Esophagus muscularis mucosa (tissue), 4 donors: ENCODE measurements around the gene HNF1B. TPM values are rescaled to one million over a fixed set of nuclear protein-coding genes. Genes with fewer than 3 reads are reported as not detected.

ENCODE experiments used
- DNase-seq: peaks from one replicate; pipeline ENCODE4 v3.0.0-alpha.2; 2017; ENCODE audit errors: extremely low spot score
- H3K27ac ChIP-seq, 4 donors: fragments of 200-600 bp; sonication (generic); replicated peaks in 1 of 4; 1 replicate in 3 of 4; 2 replicates in 1 of 4; pipeline ENCODE4 v1.5.1; 2016 to 2019; ENCODE audit warnings: mild to moderate bottlenecking in 1 of 4
- H3K27me3 ChIP-seq, 4 donors: fragments of 200-600 bp; sonication (generic); one replicate each; pipeline versions ENCODE4 v1.5.1 to v1.6.0; 2016 to 2019
- H3K36me3 ChIP-seq, 4 donors: fragments of 200-600 bp; sonication (generic); one replicate each; pipeline ENCODE4 v1.5.1; 2016 to 2019
- H3K4me1 ChIP-seq, 4 donors: fragments of 200-600 bp; sonication (generic); one replicate each; pipeline ENCODE4 v1.5.1; 2016 to 2019
- H3K4me3 ChIP-seq, 4 donors: fragments of 200-600 bp; sonication (generic); 1 replicate in 2 of 4; 2 replicates in 2 of 4; pipeline ENCODE4 v1.5.1; 2016 to 2019; ENCODE audit warnings: mild to moderate bottlenecking in 4 of 4, moderate library complexity in 1 of 4
- H3K9me3 ChIP-seq, 4 donors: fragments of 200-600 bp; sonication (generic); 1 replicate in 3 of 4; 2 replicates in 1 of 4; pipeline ENCODE4 v1.5.1; 2016 to 2019
- EP300 ChIP-seq: sonication (generic); formaldehyde crosslinking; IDR thresholded peaks from one replicate; pipeline ENCODE4 v1.6.1; 2017; ENCODE audit warnings: antibody characterized with exemption
- POLR2A ChIP-seq: fragments of 450-650 bp; IDR thresholded peaks from one replicate; pipeline ENCODE4 v1.6.1; 2017; ENCODE audit warnings: antibody characterized with exemption, moderate library complexity, mild to moderate bottlenecking, low read depth
- POLR2AphosphoS5 ChIP-seq, 2 donors: sonication (generic); formaldehyde crosslinking; IDR thresholded peaks; one replicate each; pipeline ENCODE4 v1.6.1; 2017; ENCODE audit warnings: antibody characterized with exemption in 2 of 2
- WGBS: methylation state at CpG from one replicate; pipeline ENCODE4 v1.1.5; 2018; 5-methylcytosine and 5-hydroxymethylcytosine counted together
- intact Hi-C: fragments of 100-400 bp; cut with DNase I; formaldehyde crosslinking; loops from one replicate; pipeline ENCODE4 v1.15.1; 2023
- total RNA-seq, 4 donors: library from RNA; depleted of rRNA; stranded (reverse); fragments of >200 nt; gene quantifications; one replicate each; pipeline versions ENCODE4 v1.1.0 to v1.2.1, GENCODE V29; 2016
- TF ChIP-seq, protein P1 (sequence below), 3 experiments: fragments of 200-600 bp in 2 of 3; fragments of 450-650 bp in 1 of 3; sonication (generic) in 2 of 3; IDR thresholded peaks; one replicate each; pipeline ENCODE4 v1.5.1; 2017 to 2019; ENCODE audit warnings: antibody characterized with exemption in 3 of 3, mild to moderate bottlenecking in 2 of 3, moderate library complexity in 1 of 3

The HNF1B gene
- total RNA-seq, 4 donors from 2014 or later: not detected

DNA sequence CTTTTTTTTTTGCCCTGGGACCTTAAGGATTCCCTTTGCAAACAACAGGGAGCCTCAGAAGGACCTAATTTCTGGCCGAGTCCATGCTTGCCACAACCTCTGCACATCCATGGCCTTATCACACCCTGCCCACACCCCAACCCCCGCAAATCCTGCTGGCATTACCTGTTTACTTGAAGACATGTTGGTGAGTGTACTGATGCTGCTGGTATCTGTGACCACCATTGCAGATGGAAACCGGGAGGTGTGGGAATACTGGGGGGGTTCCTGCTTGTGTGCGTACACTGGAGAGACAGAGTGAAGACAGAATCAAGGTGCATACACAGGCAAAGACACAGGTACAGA is 46.0 kb downstream of the HNF1B start:
- Histone ChIP-seq H3K27ac (no peak overlapping the region), H3K9me3 (no peaks in the 10 kb centered on the region), H3K4me3 (no peak overlapping the region), H3K36me3 (no peaks in the 10 kb centered on the region), H3K4me1 (no peaks in the 10 kb centered on the region), H3K27me3 (peaks cover 0 to 30% (median 0%) of the 10 kb centered on the region in 4 donors)
- no peak for TF ChIP-seq POLR2AphosphoS5 (IDR thresholded peaks at IDR 0.05)
- no peak for TF ChIP-seq EP300
- TF ChIP-seq, protein P1, sequence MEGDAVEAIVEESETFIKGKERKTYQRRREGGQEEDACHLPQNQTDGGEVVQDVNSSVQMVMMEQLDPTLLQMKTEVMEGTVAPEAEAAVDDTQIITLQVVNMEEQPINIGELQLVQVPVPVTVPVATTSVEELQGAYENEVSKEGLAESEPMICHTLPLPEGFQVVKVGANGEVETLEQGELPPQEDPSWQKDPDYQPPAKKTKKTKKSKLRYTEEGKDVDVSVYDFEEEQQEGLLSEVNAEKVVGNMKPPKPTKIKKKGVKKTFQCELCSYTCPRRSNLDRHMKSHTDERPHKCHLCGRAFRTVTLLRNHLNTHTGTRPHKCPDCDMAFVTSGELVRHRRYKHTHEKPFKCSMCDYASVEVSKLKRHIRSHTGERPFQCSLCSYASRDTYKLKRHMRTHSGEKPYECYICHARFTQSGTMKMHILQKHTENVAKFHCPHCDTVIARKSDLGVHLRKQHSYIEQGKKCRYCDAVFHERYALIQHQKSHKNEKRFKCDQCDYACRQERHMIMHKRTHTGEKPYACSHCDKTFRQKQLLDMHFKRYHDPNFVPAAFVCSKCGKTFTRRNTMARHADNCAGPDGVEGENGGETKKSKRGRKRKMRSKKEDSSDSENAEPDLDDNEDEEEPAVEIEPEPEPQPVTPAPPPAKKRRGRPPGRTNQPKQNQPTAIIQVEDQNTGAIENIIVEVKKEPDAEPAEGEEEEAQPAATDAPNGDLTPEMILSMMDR (IDR thresholded peaks at IDR 0.05): no peak
- TF ChIP-seq POLR2A: no peak
- WGBS: 91% methylated on average over 4 of the region's 4 CpGs
- intact Hi-C loops: no loop called here
- DNase-seq: no peak

GRCh38 chr17:37698132-37698910 is 46.5 kb downstream of the HNF1B start:
- H3K9me3 ChIP-seq: no peaks in the 10 kb centered on the region
- H3K4me1 ChIP-seq: no peaks in the 10 kb centered on the region
- intact Hi-C loops: no loop called here
- DNase-seq: no peak
- no peak for TF ChIP-seq POLR2A
- TF ChIP-seq, protein P1 (IDR thresholded peaks at IDR 0.05): no peak
- no peak for TF ChIP-seq EP300
- no peak for TF ChIP-seq POLR2AphosphoS5 (IDR thresholded peaks at IDR 0.05)
- H3K27me3 ChIP-seq: peaks cover 0 to 30% (median 0%) of the 10 kb centered on the region in 4 donors
- WGBS: 91% methylated on average over 5 of the region's 5 CpGs
- no peaks in the 10 kb centered on the region for H3K36me3 ChIP-seq
- H3K27ac ChIP-seq: no peak overlapping the region
- no peak overlapping the region for H3K4me3 ChIP-seq

GRCh38 chr17:37697381-37697780 is 47.5 kb downstream of the HNF1B start:
- H3K27ac ChIP-seq: no peak overlapping the region
- no peak for DNase-seq
- no peaks in the 10 kb centered on the region for H3K4me1 ChIP-seq
- H3K27me3 ChIP-seq: peaks cover 0 to 30% (median 0%) of the 10 kb centered on the region in 4 donors
- no peak overlapping the region for H3K4me3 ChIP-seq
- H3K36me3 ChIP-seq: no peaks in the 10 kb centered on the region
- 39% methylated on average over 8 of the region's 8 CpGs for WGBS
- H3K9me3 ChIP-seq: no peaks in the 10 kb centered on the region
- intact Hi-C loops: no loop called here
- TF ChIP-seq EP300: no peak
- TF ChIP-seq POLR2A: no peak
- no peak for TF ChIP-seq POLR2AphosphoS5 (IDR thresholded peaks at IDR 0.05)
- TF ChIP-seq, protein P1 (IDR thresholded peaks at IDR 0.05): no peak

DNA sequence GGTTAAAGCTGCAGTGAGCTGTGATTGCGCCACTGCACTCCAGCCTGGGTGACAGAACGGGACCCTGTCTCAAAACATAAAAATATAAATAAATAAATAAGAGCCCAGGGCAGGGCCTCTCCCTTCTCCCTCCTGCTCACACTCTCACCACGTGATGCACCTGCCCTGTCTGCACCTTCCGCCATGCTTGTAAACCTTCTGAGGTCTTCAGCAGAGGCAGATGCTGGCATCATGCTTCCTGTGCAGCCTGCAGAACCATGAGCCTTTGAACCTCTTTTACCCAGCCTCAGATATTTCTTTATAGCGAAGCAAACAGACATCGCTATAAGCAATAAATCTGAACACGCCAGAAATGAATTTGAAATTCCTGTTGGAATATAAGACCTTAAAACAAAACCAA is 48.5 kb downstream of the HNF1B start:
- Histone ChIP-seq H3K4me1 (no peaks in the 10 kb centered on the region), H3K4me3 (no peak overlapping the region), H3K9me3 (no peaks in the 10 kb centered on the region), H3K27me3 (peaks cover 0 to 26% (median 0%) of the 10 kb centered on the region in 4 donors), H3K36me3 (no peaks in the 10 kb centered on the region), H3K27ac (no peak overlapping the region)
- intact Hi-C loops: no loop called here
- DNase-seq: no peak
- WGBS: 88% methylated on average over 7 of the region's 7 CpGs
- TF ChIP-seq POLR2A (no peak), POLR2AphosphoS5 (IDR thresholded peaks at IDR 0.05) (no peak), EP300 (no peak)
- TF ChIP-seq, protein P1 (IDR thresholded peaks at IDR 0.05): no peak
